Dermis blood vessel endothelial cell (primary cell): ENCODE measurements around the gene PTPRU. TPM values are rescaled to one million over a fixed set of nuclear protein-coding genes. Genes with fewer than 3 reads are reported as not detected.
A peak's percentile ranks its signal among the peaks of the same experiment; 100 is the strongest.

Experiments
- DNase-seq: peaks from one replicate; pipeline ENCODE4 v3.0.0; 2010
- total RNA-seq: library from RNA; depleted of rRNA; stranded (reverse); fragments of >200 nt; gene quantifications from 2 replicates; pipeline ENCODE4 v1.2.3, GENCODE V29; 2014

The PTPRU gene
- total RNA-seq, 1 donor from 2014 or later: 2.4 TPM

DNA sequence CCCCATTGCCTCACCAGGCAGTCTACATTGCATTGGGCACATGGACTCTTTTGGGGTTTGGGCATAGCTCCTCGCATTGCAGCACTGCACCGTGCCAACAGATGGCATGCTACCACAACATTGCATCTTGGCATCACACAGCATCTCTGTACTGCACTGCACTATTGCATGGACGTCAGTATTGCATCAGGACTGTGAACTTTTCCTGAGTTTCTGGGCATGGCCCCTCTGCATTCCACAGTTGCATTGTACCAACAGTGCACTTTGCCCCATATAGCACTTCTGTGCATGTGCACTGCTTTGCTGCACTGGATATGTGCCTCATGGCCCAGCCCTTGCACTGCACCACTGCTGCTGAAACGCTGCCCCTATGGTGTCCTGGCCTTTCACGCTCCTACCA, 9.6 kb downstream of the PTPRU start:
- peak; percentile 51 for DNase-seq

DNA sequence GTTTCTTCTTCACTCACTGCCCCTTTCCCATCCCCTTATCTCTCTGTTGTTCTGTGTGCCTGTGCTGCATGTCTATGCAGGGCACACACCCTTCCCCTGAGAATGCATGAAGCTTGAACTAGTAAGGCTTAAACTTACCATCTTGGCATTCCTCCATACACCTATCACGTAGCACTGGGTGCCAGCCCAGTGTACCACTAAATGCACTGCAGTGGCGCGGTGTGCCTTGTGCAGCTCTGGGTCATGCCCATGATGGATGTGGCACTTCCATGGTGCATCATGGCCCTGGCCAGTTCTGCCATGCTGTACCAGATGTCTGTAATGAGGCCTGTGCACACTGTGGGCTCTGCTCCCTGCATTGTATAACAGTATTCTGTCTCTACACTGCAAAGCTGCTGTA, 10.7 kb downstream of the PTPRU start:
- no peak for DNase-seq

DNA sequence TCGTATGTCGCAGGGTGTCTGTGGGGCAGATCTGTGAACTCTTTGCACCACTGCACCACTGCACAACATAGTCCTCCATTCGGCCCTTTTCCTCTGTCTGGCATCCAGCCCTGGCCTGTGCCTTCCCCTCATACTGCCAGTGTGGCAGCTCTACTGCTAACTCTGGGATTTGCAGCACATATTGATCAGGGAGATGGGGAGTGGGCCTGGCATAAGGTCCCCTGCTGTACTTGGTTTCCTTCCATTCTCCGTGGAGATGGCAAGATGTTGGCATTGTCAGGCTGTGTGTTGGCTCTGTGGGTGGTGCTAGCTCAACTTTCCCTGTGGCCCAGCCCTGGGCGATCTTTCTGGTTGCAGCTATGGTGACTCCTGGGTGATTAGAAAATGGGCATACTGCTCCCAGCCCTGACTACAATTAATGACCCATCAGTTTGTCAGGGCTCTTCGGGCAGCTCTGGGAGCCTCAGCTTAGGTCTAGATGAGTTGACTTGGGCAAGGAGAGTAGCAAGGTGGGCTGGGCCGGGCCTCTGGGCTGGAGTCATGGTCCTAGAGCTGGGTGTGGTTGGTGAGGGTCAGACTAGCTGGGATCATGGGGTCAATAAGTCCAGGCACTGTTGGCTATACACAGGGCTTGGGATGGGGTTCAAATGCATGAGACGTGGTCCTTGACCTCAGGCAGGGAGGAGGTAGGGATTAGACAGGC, 11.4 kb downstream of the PTPRU start:
- no peak for DNase-seq

DNA sequence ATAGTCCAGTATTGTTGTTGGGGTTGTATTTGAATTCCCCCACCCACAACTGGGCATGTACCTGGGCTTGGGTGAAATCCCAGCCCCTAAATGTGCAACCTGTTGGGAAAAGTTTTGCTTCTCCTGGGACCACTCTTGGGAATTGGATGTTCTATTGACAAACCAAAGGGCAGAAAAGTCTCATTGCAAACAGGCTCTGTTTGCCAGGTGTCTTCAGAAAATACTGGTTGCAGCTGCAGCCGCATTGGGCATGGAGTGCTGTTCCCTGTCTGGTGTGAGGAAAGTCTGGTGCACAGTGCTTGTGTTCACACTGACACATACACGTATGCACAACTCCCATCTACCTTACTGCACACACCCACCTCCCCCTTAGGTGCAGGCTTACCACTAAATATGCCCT, 12.1 kb downstream of the PTPRU start:
- no peak for DNase-seq

DNA sequence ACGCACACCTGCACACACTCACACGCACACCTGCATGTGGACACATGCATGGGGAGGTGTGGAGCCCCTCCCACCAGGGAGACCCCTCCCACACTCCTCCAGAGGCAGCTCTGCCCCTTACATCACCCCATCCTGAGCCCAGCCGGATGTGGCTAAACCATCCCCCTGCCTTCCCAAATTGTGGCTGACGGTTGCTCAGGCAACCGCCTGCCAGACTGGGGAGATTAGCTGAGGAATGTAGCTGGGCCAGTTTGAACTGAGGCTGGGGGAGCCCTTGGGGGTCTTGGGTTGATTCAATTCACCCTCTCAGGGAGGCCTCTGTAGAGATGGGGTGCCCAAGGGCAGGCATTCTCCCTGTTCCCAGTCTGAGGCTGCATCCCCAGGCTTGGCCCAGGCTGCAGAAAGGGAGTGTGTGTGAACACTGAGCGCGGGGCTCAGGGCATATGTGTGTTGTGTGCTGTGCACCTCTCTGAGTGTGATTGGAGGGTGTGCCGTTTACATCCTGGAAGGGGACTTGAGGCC, 12.9 kb downstream of the PTPRU start:
- DNase-seq: no peak

DNA sequence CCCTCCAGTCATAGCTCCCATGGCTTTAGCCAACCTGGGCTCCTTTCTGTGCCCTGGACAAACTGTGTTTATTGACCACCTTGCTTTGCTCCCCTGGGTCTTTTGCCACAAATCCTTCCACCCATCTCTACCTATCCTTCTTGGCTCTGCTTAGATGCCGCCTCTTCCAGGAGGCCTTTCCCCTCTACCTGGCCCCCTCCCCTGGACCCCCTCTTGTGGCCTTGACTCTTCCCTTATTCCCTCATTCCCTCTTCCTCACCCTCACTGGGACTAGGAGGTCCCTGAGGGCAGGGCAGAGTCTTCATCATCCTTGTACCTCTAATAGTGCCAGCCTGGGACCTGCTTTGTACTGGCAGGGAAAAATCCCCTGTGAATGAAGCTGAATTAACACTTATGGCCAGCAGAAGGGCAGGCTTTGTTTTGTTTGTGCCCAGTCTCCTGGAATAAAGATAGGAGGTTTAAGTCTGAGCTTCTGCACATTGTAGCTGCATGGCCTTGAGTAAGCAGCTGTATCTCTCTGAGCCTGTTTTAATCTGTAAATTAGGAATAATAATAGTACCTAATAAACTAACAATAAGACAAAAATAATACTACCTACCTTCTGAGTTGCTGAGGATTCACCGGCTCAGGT, 13.7 kb downstream of the PTPRU start:
- no peak for DNase-seq

DNA sequence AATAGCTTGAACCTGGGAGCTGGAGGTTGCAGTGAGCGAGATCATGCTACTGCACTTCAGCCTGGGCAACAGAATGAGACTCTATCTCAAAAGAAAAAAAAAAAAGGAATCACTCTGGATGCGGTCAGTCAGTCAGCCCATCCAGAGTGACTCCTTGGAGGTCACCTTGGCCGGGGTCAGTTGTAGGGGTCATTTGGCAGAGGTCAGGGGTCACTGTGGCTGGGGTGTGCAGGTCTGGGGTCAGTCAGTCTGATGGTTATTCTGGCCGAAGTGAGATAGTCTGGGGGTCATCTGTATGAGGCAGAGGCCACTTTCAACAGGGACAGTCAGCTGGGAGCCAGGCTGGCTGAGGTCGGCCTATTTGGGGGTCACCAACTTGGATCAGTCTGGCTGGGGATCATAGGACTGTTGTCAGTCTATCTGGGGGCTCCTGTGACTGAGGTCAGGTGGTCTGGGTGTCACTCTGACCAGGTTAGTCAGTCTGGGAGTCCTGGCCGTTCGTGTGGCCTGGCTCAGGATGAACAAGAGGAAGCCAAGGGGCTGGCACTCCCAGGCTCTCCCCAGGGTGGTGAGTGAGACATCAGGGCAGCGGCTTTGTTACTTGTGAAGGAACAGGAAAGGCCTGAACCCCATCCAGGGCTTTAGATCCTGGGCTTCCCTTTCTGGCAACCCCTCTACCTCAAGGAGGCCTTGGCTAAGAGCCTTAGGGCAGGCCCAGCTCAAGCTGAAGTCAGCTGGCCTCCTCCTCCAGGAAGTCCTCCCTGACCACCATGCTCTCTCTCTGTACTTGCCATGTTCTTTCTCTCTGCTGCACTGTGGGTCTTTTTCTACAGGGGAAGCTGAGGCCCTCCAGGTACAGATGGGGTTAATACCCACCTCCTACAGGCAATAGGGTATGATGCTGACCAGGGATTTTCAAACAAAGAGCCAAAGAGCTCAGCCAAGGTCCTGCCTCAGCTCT, 15.1 kb downstream of the PTPRU start:
- DNase-seq: no peak

DNA sequence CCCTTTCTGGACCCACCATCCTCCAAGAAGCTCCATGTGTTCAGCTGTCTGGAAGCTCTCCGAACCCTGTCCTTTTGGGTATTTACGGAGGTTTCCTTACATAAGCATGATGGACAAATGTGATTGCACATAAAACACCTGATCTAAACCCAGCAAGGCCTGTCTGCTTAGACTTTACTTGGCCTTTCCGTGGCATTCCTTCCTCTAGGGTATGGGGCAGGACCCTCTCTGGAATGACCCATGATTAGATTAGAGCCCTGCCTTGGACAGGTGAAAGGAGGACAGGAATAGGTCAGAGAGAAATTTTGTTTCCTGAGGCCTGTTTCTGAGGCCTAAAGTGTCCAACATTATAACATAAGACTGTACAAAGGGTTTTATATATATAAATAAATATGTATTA, 16.9 kb downstream of the PTPRU start:
- no peak for DNase-seq

DNA sequence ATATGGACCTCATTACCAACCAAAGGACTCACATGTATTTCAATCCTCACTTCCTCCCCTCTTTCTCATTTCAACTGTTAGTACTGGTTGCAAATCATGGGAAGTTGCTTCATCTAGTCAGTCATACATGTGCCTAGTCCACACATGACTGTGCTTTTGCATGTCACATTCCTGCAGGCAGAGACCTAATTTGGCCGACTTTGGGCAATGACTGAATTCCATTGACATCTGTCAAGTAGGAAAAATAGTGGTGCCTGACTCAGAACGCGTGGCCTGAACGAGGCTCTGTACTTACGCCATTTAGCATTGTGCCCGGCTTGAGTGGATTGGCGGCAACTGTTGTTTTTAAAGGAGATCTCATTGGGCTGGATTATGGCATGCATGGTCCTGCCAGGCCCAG, 18.0 kb downstream of the PTPRU start:
- no peak for DNase-seq

DNA sequence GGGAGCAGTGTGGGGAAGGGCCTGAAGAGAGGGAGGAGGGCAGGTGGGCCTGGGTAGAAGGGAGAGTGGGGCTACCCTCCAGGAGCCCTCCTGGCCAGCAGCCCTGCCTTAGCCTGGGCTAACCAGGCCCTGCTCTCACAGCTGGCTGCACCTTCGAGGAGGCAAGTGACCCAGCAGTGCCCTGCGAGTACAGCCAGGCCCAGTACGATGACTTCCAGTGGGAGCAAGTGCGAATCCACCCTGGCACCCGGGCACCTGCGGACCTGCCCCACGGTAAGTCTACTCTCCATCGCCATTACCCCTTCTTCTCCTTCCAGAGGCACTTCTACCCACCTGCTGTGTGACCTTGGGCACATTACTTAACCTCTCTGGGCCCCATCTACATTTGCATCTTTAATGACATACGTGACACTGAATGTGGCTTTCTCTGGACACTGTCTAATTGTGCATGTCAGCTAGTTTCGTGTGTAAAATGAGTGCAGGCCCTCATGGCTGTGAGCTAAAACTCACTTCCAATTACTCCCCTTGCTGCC, 18.9 kb downstream of the PTPRU start:
- no peak for DNase-seq

DNA sequence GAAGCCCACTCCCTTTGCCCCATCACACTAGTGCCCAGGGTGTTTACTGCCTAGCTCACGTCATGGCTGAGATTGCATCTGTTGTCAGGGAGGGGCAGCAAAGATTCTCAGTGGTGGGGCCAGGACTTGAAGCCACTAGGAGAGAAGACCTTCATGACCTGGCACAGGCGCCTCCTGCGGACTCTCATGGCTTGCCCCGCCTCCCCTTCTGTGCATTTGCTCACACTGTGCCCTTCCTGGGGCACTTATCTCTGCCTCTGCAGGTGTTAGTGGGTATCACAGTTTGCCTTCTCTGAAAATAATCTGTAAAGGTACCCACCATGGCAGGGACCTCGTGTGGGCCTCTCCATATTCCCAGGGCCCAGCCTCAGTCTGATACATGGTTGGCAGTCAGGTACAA, 20.1 kb downstream of the PTPRU start:
- no peak for DNase-seq

DNA sequence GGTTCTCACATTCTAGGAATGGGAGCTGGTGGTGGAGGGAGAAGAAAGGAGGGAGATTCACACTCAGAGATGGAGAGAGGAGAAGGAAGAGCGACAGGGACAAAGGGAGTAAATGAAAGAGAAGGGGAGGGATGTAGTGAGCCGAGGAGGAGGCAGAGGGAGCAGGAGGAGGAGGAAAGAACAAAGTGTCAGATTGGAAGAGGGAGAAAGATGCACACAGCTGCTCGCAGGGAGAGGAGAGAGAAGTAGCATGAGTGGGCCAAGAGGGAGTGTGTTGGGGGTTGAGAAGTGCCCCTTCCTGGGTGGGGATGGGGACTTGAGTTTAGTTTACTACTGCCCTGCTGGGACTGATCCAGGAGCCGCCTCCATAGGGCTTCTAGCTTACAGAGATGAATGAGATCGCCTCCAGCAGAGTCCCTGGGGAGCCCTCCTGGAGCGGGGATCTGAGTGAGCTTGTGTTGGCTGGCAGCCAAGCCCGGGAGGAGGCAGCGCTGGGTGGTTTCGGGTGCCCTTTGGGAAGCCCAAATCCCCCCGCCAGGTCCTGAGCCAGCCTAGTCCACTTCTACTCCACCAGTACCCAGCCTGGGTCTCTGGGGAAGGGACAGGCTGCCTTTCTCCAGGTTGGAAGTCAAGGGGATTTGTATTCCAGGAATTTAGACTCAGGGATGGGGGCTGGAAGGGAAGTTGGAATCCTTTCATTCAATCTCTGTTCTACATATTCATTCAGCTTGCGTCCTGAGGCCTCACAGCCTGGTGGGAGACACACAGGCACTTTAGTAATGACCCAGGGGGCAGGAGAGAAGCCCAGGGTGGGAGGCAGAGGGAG, 20.9 kb downstream of the PTPRU start:
- DNase-seq: no peak

DNA sequence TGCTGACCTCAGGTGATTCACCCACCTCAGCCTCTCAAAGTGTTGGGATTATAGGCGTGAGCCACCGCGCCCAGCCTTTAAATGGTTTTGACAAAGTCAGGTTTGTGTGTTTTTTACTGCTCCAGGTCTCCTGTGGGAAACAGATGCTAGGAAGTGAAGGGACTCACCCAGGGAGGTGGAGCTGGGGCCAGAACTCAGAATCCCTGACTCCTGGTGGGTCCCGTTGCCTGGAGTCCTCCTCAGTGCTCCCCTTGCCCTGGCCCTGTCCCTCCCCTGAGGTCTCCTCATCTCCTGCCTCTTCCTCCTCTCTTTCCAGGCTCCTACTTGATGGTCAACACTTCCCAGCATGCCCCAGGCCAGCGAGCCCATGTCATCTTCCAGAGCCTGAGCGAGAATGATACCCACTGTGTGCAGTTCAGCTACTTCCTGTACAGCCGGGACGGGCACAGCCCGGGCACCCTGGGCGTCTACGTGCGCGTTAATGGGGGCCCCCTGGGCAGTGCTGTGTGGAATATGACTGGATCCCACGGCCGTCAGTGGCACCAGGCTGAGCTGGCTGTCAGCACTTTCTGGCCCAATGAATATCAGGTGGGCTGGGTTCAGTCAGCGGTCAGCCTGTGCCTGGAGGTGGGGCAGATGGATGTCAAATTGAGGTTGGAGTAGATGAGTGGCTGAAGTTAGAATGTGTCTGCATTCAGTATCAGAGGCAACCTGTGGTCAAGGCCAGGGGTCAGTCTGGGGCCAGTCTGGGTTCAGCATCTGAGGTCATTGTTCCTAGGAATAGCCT, 22.1 kb downstream of the PTPRU start:
- DNase-seq: no peak

DNA sequence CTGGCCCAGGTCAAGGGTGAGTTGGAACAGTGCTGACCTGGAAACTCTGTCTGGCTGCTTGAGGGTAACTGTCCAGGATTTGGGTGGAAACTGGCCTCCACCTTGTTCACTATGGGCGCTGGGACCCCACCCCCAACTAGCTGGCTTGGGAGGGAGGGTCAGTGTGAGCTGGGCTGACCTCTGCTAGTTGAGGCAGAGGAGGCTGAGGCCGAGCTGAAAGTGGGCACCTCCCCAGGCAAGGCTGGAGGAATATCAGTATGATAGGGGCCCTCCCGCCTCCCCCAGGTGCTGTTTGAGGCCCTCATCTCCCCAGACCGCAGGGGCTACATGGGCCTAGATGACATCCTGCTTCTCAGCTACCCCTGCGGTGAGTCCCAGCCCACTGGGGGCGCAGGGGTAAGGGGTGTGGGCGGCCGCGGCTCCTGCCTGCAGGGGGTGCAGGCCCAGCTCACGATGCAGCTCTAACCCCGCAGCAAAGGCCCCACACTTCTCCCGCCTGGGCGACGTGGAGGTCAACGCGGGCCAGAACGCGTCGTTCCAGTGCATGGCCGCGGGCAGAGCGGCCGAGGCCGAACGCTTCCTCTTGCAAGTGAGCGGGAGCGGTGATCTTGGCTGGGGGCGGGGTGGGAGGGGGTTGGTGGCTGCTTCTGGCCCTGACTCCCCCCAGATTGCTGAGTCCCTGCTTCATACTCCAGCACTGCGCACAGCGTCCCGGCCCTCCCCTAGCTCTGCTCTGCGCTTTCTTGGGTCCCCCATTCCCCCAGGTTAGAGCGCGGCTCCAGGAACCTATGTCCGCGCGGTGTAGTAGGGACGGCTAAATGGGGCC, 22.9 kb downstream of the PTPRU start:
- peak; percentile 12 for DNase-seq

DNA sequence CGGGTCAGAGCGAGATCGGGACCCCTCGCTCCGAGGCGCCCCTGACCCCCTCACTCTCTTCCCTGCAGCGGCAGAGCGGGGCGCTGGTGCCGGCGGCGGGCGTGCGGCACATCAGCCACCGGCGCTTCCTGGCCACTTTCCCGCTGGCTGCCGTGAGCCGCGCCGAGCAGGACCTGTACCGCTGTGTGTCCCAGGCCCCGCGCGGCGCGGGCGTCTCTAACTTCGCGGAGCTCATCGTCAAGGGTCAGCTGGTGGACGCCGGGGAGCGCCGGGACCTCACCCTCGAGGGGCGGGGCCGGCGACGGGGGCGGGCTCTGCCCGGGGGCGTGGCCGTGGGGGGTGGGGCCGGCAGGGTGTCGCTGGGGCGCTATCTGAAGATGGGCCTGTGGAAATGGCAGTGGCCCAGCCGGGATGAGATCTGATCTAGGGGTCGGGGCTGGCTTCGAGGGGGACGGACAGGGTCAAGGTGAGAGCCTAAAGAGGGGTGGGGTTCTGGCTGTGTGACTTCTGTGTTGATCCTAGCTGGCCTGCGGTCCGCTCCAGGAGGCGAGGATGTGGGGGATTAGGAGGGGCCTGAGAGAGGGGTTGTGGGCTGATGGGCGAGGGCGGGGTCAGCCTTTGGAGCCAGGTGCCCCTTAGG, 23.6 kb downstream of the PTPRU start:
- peak; percentile 28 for DNase-seq

DNA sequence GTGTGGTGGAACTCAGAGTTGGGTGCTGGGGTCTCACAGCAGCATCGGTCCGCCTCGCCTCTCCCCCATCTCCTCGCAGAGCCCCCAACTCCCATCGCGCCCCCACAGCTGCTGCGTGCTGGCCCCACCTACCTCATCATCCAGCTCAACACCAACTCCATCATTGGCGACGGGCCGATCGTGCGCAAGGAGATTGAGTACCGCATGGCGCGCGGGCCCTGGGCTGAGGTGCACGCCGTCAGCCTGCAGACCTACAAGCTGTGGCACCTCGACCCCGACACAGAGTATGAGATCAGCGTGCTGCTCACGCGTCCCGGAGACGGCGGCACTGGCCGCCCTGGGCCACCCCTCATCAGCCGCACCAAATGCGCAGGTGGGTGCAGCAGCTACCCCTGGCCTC, 24.2 kb downstream of the PTPRU start:
- no peak for DNase-seq

DNA sequence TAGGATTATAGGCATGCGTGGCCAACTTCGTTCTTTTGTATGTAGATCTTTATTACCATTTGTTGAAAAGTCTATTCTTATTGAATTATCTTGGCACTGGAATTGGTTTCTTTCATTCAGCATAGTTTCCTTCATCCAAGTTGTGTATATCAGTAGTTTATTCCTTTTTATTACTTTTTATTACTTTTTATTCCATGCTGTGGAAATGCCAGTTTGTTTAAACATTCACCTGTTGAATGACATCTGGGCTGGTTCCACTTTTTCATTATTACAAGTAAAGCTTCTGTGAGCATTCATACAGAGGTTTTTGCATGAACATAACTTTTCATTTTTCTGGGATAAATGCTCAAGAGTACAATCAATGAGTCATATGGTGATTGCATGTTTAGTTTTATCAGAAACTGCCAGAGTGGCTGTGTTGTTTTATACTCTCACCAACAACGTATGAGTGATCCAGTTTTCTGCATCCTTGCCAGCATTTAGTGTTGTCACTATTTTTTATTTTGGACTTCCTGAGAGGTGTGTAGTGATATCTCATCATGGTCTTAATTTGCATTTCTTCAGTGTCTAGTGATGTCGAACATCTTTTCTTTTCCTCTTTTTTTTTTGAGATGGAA, 28.6 kb downstream of the PTPRU start:
- no peak for DNase-seq

DNA sequence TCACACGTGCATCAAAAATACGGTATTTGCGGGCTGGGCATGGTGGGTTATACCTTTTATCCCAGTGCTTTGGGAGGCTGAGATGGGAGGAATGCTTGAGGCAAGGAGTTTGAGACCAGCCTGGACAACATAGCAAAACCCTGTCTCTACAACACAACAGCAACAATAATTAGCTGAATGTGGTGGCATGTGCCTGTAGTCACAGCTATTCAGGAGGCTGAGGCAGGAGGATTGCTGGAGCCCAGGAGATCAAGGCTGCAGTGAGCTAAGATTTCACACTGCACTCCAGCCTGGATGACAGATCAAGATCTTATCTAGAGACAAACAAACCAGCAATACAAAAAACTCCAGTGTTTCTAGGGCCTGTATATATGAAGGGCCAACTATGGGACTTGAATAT, 30.6 kb downstream of the PTPRU start:
- no peak for DNase-seq

DNA sequence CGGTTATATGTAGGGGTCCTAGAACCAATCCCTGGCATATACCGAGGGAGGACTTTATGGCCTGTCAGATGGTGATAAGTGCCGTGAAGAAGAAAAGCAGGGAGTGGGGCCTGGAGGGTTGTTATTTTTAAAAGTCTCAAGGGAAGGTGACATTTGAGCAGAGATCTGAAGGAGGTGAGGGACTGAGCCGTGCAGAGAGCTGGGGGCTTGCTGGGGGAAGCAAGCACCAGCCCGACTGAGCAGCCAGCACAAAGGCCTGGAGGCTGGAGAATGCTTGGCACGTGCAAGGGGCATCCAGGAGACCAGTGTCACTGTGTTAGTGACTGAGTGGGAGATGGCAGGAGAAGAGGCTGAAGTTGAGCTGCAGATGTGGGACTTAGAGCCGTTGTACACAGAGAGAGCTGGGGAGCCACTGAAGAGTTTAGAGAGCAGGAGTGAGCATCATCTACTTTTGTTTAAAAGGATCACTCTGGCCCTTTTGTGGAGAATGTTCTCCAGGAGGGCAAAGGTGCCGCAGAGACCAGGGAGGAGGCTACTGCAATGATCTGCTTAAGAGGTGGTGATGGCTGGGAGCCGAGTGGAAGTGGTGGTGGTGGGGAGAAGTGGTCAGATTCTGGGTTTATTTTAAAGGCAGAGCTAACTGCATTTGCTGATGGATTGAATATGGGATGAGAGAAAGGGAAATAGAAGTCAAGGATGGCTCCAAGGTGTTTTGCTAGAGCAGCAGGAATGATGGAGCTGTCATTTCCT, 31.2 kb downstream of the PTPRU start:
- no peak for DNase-seq
